ENCODE data around the gene METRN. TPM values are rescaled to one million over a fixed set of nuclear protein-coding genes. Genes with fewer than 3 reads are reported as not detected.
A peak's percentile ranks its signal among the peaks of the same experiment; 100 is the strongest.

METRN gene
- total and polyA plus RNA-seq, 8 donors: 9.3 to 57.3 (median 15.4) TPM

GRCh38 chr16:680625-680945, 34.3 kb upstream of the METRN start:
- Histone ChIP-seq H3K36me3 (peaks cover 0 to 31% of the 10 kb centered on the region in 2 donors), H3K27ac (peak overlapping the region; percentile 80 to 91), H3K4me1 (peaks cover 30 to 64% of the 10 kb centered on the region in 2 donors), H3K27me3 (peaks cover 0 to 21% of the 10 kb centered on the region in 2 donors), H3K9me3 (no peaks in the 10 kb centered on the region), H3K4me3 (peak overlapping the region; percentile 62 to 70)
- ATAC-seq (no peak), DNase-seq (no peak)
- intact Hi-C loops (cut with DNase I): no loop called here
- TF ChIP-seq CTCF (IDR thresholded peaks at IDR 0.05): no peak

- TF ChIP-seq CTCF (IDR thresholded peaks at IDR 0.05): no peak
- Histone ChIP-seq H3K27me3 (peaks cover 0 to 15% of the 10 kb centered on the region in 2 donors), H3K27ac (peak overlapping the region; percentile 80 to 91), H3K9me3 (no peaks in the 10 kb centered on the region), H3K4me3 (peak overlapping the region; percentile 62 to 70), H3K4me1 (peaks cover 30 to 68% of the 10 kb centered on the region in 2 donors), H3K36me3 (peaks cover 0 to 35% of the 10 kb centered on the region in 2 donors)
- intact Hi-C loops (cut with DNase I): no loop called here
- DNase-seq (peak in 1 of 4 donors; percentile 56), ATAC-seq (no peak)
Observed at GRCh38 chr16:680967-681745, 33.8 kb upstream of the METRN start.

GRCh38 chr16:681746-682427, 33.0 kb upstream of the METRN start:
- H3K27me3 ChIP-seq: peaks cover 0 to 8% of the 10 kb centered on the region in 2 donors
- no peak for TF ChIP-seq CTCF (IDR thresholded peaks at IDR 0.05)
- ATAC-seq: no peak
- DNase-seq: no peak
- peaks cover 30 to 67% of the 10 kb centered on the region in 2 donors for H3K4me1 ChIP-seq
- peaks cover 0 to 42% of the 10 kb centered on the region in 2 donors for H3K36me3 ChIP-seq
- H3K4me3 ChIP-seq: peak overlapping the region in 1 of 2 donors; percentile 70
- no peak overlapping the region for H3K27ac ChIP-seq
- no peaks in the 10 kb centered on the region for H3K9me3 ChIP-seq
- intact Hi-C loops (cut with DNase I): no loop called here

- Histone ChIP-seq H3K27ac (no peak overlapping the region), H3K36me3 (peaks cover 0 to 50% of the 10 kb centered on the region in 2 donors), H3K4me1 (peaks cover 30 to 58% of the 10 kb centered on the region in 2 donors), H3K27me3 (no peaks in the 10 kb centered on the region), H3K4me3 (peak overlapping the region in 1 of 2 donors; percentile 79), H3K9me3 (no peaks in the 10 kb centered on the region)
- ATAC-seq (no peak), DNase-seq (no peak)
- TF ChIP-seq CTCF (IDR thresholded peaks at IDR 0.05): no peak
- intact Hi-C loops (cut with DNase I): no loop called here
Observed at GRCh38 chr16:682493-683395, 32.2 kb upstream of the METRN start.

Measured in left lung (tissue), 10 donors.